NB4 (cell line): ENCODE results near the gene DTNB.

ENCODE experiments used
- MAX ChIP-seq: IDR thresholded peaks from 2 replicates; pipeline ENCODE4 v1.6.1; 2011; ENCODE audit warnings: low read depth, low read length
- POLR2A ChIP-seq: IDR thresholded peaks from 2 replicates; pipeline ENCODE4 v1.6.1; 2011; ENCODE audit warnings: mild to moderate bottlenecking; ENCODE audit not compliant: insufficient read length; ENCODE audit errors: extremely low read depth
- TF ChIP-seq, protein P1 (sequence below): IDR thresholded peaks from one replicate; pipeline ENCODE4 v1.5.1; 2012; ENCODE audit warnings: low read depth, low read length

- TF ChIP-seq, protein P1, sequence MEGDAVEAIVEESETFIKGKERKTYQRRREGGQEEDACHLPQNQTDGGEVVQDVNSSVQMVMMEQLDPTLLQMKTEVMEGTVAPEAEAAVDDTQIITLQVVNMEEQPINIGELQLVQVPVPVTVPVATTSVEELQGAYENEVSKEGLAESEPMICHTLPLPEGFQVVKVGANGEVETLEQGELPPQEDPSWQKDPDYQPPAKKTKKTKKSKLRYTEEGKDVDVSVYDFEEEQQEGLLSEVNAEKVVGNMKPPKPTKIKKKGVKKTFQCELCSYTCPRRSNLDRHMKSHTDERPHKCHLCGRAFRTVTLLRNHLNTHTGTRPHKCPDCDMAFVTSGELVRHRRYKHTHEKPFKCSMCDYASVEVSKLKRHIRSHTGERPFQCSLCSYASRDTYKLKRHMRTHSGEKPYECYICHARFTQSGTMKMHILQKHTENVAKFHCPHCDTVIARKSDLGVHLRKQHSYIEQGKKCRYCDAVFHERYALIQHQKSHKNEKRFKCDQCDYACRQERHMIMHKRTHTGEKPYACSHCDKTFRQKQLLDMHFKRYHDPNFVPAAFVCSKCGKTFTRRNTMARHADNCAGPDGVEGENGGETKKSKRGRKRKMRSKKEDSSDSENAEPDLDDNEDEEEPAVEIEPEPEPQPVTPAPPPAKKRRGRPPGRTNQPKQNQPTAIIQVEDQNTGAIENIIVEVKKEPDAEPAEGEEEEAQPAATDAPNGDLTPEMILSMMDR, result no peak
- no peak for TF ChIP-seq POLR2A
- TF ChIP-seq MAX, result no peak
Measured at GRCh38 chr2:25358249-25358815, 315.0 kb downstream of the DTNB start.
